ENCODE results near the gene STIMATE.

Gene STIMATE

DNA sequence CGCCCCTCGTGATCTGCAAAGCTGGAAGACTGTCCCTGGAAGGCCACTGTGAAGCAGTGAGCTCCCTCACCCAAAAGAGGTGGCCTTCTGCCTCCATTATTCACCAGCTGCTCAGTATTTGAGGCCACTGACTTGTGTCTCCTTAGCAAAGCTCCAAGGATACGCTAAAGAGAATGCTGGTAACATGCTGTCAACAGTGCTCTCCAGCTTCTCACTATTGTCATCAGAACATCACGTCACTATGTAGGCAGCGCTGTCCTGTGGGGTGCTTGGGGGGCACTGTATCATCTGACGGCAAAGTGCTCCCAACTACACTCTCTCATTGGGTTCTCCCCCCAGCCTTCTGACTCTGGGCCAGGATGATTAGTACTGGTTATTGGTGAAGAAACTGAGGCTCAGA, 81.1 kb downstream of the STIMATE start:
- DNase-seq = no peak

DNA sequence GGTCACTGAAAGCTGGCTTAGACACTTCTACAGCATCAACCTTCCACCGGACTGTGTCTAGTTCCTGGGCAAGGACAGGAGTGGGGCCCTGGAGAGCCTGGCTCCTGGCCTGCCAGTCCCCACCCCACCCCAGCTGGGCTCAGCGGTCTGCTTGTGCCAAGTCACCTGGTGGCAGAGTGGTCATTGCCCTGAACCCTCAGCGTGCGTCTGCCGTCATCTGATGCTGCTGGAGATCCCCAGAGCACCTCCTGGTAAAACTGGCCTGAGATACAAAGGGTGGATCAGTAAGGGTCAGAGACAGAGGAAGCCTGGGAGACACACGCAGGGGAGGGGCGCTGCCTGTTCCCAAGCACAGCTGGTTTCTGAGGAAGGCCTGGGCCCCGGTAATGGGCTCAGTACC, 83.5 kb downstream of the STIMATE start:
- DNase-seq = no peak

DNA sequence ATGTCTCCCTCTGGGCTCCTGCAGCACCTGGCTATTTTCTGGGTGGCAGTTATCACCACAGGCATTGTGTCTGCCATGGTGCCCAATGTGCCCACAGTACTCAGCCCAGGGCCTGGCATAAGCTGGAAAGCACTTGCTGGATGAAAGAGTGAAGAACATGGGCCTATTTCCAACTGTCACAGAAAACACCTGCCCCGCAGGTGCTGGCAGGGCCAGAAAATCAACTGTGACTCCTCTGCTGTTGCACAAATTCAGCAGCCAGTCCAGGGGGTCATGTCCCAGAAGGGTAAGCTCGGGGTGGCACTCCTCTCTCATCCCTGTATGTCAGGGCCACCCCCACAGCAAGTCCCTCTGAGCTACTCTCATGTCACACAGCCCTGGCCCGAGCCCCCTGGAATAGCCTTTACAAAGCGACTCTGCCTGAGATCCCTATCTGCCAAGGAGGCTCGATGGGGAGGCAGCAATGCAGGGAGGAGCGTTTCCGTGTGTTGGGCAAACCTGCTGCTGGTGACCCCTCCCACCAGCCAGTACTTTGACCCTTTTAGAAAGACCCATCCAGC, 85.8 kb downstream of the STIMATE start:
- no peak for DNase-seq

DNA sequence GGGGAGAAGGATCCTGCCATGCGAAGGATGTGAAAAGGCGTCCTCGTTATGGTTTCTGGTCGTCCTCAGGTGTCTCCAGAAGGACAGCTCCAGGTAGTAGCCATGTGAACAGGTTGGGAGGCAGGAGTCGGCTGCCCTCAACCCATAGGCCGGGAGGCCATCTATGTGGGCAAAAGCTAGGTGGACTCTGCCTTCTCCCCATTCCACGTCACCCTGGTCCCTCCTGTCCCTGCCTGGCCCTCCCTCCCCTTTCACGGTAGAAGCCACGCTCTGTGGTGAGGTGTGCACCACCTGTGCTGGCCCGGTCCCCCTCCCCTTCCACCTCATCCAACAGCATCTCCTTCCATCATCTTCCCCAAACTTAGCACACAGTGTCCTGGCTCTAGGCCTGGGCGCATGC, 86.4 kb downstream of the STIMATE start:
- DNase-seq = no peak

DNA sequence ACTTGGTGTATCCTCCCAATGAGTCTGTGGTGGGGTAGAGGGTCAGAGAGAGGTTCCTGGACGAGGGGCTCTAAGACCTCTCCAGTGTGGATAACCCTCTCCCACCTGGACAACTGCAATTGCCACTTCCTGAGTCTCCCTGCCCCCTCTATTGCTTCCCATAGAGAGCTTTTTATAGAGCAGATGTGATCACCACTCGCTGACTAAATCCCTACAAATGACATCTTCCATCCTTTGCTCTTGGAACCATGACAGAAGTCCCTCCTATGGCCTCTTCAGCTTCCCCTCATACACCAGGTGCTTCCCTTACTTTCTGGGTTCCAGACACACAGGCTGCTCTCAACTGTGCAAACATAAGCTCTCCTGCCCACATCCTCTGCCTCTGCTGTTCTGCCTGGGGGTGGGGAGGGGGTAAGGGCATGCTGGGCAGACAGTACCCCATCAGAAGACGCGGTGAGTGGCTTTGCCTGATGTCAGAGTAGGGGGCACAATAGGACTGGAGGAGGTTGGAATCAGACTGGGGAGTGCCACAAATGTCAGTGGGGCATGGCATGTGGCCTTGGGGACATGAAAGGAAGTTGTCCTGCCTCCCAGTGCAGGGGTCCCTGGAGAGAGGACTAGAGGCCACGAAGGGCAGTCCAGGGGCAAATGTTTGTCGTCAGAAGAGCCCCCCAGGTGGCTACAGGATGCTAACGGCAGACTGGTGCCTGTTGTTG, 87.5 kb downstream of the STIMATE start:
- no peak for DNase-seq

DNA sequence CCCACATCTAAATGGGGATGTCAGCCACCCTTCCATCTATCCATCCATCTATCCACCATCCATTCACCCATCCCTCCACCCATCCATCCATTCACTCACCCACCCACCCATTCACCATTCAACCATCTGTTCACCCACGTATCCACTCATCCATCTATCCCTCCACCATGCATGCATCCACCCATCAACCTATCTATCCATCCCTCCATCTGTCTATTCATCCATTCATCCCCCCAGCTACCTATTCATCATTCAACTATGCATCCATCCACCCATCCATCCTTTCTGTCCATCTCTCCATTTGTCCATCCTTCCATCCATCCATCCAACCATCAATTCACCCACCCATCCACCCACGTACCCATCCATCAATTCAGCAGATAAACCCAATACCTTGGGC, 88.2 kb downstream of the STIMATE start:
- no peak for DNase-seq

DNA sequence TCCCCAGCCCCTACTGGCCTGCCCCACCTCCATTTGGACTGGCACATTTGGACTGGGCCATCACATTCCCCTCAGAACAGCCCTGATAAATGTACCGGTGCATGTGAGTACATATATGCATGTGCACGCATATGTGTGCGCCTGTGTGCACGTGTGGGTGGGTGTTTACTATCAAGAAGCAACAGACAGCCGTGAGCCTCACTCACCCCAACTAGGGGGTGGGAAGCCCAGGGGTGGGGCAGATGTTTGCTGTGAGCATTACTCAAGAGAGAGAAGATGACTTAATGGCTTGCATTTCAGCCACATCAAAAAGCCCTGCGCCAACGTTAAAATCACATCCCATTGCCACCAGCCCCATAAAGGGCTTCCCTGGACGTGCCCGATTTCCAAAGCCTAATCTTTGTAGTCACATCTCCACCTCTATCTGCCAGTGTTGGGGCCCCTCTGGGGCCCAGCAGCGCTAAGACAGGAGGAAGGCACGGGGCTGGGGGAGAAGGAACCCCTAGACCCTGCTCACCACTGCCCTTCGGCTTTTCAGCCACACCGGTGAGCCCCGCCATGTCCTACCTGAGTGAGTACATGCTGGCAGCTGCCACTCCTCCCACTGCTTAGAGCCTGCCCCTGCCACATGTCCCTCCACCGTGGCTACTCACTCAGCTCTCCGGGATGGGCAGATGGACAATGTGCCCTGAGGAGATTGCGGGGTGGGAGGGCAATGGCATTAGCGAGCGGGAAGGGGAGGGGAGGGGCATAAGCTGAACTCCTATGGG, 91.9 kb downstream of the STIMATE start:
- DNase-seq = no peak

DNA sequence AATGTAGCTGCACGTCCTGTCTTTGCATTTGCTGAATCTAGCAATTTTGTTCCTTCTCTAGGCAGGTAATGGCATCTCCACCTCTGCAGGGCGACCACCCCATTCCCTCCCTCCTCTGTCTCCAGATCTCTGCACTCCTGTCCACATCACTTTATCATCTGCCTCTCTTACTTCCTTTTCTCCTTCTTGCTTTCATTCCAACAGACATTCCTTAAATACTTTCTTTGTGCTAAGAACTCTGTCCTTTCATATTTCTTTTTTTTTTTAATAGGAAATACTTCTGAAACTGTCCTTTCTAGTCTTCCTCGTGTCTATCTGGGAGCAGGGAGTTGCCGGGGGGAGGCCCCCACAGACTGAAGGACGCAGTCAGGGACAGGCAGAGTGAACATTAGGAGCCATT, 95.5 kb downstream of the STIMATE start:
- no peak for DNase-seq

DNA sequence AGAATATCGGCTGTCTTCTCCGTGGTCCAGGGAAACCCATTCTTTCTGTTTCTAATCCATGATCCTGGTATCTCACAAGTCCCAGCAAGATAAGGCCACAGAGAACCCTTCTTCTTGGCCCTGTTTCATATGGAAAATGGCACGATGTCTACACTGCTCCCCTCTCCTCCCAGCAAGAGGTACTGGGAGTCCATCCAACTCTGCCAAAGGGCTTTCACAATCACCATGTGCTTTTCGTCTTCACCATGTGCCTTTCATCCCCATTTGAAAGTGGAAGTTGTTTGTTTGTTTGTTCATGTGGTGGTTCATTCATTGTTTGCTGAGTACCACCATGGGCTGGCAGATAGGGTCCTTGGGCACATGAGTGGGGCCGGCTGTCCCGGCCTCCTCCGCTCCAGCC, 97.3 kb downstream of the STIMATE start:
- no peak for DNase-seq

DNA sequence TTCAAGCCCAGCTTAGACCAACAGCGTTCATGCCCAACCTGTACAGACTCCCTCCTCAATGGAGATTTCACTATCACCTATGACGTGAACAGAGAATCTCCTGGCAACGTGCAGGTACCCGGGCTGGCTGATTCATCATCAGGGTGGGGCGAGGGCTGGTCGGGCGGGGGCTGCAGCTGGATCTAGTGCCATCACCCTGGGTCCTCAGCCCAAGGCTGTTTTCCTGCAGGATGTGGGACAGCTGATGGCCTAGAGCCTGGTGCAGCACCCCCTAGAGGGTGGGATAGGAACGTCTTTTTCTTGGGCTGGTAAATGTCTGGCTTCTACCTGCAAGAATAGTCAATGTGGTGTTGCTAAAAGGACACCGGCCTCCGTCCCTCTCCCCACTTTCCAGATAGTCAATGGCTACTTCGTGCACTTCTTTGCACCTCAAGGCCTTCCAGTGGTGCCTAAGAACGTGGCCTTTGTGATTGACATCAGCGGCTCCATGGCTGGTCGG, 98.3 kb downstream of the STIMATE start:
- DNase-seq = no peak

DNA sequence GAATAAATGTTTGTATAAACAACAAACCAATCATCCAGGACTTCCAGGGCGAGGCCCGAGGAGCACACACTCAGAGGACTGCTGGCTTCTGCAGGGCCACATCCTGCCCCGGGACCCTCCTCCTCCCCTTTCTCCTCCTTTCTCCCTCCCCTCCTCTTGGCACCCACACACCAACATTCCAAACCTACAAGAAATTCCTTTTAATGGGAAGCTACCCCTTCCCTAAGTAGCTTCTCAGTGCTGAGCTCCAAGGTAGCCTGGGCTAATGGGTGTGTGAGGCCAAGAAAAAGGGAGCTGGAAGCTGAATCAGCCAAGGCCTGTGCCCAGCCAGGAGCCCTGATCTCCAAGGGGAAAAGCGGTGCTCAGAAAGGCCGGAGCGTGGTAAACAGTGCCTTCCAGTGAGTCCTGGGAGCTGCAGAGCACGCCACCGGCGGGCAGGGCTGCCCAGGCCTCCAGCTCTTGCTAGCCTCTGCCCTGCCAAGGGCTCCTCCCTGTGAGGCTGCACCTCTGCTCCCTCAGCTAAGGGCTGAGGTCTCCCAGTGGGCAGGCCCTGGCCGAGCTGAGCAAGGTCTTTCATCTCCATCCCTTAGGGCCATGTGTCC, 98.9 kb downstream of the STIMATE start:
- DNase-seq = no peak

DNA sequence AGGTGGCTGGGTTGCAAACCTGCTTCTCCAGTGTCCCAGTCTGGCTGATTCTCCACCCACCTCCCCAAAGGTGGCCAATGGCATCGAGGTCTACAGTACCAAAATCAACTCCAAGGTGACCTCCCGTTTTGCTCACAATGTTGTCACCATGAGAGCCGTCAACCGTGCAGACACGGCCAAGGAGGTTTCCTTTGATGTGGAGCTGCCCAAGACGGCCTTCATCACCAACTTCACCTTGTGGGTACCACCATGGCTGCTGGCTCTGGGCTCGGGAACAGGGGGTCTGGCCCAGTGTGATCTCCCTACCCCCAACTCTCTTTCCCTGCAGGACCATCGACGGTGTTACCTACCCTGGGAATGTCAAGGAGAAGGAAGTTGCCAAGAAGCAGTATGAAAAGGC, 100.9 kb downstream of the STIMATE start:
- no peak for DNase-seq

DNA sequence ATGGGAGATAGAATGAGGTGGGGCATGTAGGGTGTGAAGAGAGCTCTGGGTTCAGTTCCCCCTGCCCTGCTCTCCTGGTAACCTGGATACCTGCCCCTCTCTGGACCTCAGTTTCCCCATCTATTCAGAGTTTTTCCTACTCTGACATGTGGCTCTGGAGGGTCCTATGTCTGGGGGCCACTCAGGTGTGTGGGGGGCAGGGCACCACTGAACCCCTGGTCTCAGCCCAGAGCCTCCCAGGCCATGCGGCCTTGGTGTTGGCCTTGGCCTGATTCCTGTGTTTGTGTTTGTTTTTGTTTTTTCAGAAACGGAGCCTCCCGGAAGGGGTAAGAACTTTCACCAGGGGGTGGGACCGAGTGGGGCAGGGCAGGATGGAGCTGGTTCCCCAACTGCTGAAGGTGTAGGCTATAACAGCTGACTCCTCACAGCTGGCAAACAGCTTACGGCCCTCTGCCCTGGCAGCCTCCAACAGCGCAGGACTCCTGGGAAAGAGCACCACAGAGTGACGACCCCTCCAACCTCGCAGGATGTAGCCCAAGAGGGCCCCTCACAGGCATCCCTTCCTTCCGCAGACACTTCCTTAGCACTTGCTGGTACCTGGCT, 101.9 kb downstream of the STIMATE start:
- DNase-seq = no peak

DNA sequence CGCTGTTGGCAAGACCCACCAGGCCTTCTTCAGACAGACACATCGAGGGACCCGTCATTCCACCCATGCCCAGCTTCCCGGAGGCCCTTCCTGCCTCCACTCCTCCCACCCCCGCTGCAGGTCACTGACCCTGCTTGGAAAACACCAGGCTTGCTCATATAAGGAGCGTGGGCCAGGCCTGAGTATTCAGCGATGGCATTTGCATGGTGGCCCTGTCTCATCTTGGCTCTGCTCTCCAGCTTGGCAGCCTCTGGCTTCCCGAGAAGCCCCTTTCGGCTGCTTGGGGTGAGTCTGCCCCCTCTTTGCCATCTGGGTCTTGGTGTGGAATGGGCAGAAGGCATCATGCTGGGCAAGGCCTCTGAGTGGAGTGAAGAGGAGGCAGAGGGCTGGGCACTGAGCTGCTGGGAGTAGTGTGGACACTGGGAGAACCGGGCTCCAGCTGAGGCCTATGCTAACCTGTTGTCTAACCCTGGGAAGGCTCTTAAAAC, 102.7 kb downstream of the STIMATE start, which contains the start of gene ITIH3:
TSS of gene ITIH3 (plus strand) at position 185 of the 488 bp plus-strand sequence. CDS start at position 193, 8 bp downstream.
- no peak for DNase-seq

DNA sequence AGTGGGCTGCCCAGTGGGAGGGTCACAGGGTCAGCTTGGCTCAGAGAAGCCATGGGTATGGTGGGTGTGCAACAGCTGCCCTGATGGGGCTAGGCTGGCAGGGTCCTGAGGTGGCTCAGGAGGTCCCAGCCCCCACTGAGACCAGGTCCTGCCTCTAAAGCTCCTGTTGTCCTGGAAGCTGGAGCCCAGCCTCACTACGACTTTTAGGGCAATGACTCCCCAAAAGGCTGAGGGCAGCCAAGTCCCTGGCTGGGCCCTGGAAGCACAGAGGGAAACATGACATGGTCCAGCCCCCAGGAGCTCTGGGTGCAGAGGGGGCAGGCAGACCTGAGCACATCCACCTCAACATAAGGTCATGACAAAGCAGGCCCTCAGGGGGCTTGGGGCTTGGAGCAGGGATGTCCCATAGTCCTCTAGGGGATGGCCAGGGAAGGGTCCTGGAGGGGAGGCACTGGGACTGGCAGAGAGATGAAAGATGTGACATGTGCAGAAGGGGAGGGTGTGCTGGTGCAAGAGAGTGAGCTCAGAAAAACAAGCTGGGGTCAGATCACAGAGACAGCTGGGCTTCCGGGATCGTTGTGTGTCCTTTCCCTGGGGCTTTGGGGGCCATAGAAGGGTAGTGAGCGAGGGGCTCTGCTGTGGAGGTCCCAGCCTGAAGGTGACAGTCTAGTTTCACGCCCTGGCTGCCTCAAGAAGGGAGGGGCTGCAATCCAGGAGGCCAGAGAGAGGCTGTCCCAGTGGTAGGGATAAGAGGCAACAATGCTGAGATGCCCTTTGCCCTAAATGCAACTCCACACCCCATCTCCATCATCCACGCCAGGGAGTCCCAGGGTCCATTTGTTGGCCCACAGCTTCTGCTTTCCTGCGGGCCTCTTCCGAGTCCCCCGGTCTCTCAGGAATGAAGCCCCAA, 103.4 kb downstream of the STIMATE start:
- no peak for DNase-seq

DNA sequence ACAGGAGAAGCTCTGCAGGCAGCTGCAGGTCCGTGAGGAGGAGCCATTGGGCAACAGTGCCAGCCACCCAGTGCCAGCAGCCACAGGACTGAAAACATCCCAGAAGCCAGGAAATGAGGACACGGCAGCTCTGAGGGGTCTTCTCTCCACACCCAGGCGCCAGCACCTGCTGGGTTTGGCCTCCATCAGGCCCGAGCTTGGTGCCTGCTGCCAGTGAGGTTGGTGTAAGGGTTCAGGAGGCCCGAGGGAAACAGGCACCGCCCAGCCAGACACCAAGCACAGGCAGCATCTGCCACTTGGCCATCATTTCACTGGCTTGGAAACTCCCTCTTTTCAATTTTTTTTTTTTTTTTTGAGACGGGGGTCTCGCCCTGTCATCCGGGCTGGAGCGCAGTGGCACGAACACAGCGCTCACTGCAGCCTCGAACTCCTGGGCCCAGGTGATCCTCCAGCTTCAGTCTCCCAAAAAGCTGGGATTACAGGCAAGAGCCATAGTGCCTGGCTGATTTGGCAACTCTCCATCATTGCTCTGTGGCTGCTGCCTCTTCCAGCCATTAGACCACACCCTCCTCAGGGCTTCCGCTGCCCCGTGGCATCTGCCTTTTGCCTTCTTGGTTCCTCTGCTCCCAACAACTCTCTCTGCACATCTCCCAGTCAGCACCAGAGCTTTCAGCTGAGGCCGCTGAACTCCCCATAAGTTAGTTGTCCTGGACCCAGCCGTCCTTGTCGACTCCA, 104.2 kb downstream of the STIMATE start:
- DNase-seq = no peak

DNA sequence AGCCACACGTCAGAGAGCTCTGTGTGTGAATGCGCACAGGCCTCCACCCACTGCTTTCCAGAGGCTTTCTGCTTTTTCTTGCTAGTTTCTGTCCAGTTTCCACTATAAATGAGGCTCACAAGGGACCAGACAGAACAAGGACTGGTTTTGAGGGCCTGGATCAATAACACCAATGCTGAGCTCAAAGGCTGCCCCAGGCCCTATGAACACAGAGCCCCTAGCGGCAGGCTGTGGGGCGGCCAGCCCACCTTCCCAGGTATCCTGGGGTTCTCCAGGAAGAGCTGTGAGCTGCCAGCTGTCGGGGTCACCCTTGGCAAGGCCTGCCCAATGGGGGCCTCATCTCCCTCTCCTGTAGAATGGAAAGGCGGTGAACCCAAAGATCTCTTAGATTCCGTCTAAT, 104.9 kb downstream of the STIMATE start:
- DNase-seq = no peak

DNA sequence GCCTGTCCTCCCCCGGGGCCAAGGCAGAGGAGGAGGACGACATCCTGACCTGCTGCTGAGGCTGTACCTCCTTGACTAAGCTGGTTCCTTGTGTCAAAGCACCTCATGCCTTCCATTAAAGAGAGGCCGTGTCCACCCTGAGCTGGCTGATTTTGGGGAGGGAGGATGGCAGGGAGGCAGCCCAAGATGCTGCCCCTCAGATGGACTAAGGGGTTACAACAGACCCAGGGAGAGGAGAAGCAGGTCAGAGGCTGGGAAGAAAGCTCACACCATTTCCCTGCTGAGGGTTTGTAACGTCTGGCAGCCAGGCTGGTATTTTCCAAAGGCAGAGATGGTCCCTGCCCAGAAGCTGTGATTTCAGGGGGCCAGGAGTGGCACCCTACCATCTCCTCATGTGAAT, 105.4 kb downstream of the STIMATE start:
- DNase-seq = no peak

DNA sequence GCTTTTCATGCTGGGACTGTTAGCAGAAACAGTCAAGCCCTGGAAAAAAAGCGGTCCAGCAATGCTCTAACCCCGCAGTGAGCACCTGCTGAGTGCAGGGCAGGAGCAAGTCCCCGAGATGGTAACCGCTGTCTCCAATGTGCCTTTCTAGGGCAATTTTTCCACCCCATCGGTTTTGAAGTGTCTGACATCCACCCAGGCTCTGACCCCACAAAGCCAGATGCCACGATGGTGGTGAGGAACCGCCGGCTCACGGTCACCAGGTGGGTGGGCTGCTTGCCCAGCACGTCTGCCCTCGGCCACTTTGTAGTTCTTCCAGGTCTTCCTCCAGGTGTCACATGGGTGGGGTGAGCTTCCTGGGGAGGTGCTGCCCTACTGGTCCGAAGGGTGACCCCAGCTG, 106.0 kb downstream of the STIMATE start:
- DNase-seq = no peak

DNA sequence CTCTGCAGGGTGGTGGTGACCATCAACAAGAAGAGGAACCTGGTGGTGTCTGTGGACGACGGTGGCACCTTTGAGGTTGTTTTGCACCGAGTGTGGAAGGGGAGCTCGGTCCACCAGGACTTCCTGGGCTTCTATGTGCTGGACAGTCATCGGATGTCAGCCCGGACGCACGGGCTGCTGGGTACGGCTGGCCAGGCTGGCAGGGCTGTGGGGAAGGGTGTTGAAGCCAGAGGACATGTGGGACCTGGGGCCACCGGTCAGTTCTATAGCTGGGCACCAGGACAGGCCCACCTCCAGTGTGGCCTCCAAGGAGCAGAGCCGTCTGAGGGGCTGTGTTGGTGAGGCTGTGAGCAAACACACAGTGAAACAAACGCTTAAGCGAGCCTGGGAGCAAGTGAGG, 106.6 kb downstream of the STIMATE start:
- no peak for DNase-seq

DNA sequence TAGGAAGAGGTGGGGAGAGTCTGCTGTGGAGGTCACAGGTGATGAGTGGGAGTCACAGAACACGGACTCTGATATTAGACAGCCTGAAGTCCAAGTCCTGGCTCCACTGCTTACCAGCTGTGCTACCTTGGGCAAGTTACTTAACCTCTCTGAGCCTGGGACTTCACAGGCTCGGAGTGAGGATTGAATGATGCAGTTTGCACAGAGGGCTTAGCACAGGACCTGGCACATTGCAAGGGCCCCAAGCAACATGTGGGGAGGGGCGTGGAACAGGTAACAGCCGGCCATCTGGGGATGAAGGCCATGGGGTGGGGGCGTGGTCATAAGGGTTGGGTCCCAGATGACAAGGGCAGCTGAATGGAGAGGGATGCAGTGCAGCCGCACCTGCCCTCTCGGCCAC, 107.0 kb downstream of the STIMATE start:
- DNase-seq = no peak
